Bronchial epithelial cell (primary cell): ENCODE results near the gene PROKR1. TPM values are rescaled to one million over a fixed set of nuclear protein-coding genes. Genes with fewer than 3 reads are reported as not detected.

ENCODE experiments used
- DNase-seq: peaks from one replicate; pipeline ENCODE4 v3.0.0-alpha.2; 2010; ENCODE audit warnings: low read depth
- FAIRE-seq: peaks from 2 replicates; lab custom pipeline; 2011; peaks lifted over from hg19 to GRCh38; lab: Jason Lieb, UNC
- H3K27me3 ChIP-seq: 2 replicates; pipeline ENCODE4 v1.5.1; 2011; ENCODE audit warnings: low read length; ENCODE audit not compliant: control insufficient read depth, insufficient read depth
- H3K36me3 ChIP-seq: 2 replicates; pipeline ENCODE4 v1.5.1; 2011; ENCODE audit warnings: low read length; ENCODE audit not compliant: control insufficient read depth, insufficient read depth
- H3K4me3 ChIP-seq: 2 replicates; pipeline ENCODE4 v1.5.1; 2011; ENCODE audit warnings: mild to moderate bottlenecking, low read depth, low read length, control low read depth
- total RNA-seq: library from RNA; depleted of rRNA; stranded (reverse); fragments of >200 nt; gene quantifications from 2 replicates; pipeline ENCODE4 v1.2.1, GENCODE V29; 2014
- TF ChIP-seq, protein P1 (sequence below): IDR thresholded peaks from 2 replicates; pipeline ENCODE4 v1.5.1; 2011; ENCODE audit warnings: mild to moderate bottlenecking, moderate library complexity, low read length, control low read depth, inconsistent platforms; ENCODE audit not compliant: insufficient read depth, severe bottlenecking

The PROKR1 gene
- total RNA-seq, 1 donor from 2014 or later = not detected

DNA sequence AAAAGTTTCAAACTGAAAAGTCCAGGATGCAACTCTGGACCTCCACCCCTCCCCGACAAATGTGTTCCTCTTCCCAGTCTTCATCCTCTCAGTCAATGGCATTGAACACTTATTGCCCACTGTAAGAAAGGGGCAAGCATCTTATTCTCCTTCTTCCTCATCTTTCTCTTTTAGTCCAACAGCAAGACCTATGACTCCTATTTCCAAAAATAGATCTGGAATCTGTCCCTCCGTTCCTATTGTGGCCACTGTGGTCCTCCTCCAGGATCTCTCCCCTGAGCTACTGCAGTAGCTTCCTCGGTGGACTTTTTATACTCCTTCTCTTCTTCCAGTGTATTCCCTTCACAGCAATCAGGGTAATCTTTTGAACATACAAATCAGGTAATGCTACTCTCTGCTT is 63.3 kb downstream of the PROKR1 start:
- Histone ChIP-seq H3K4me3 (no peak overlapping the region), H3K36me3 (no peaks in the 10 kb centered on the region), H3K27me3 (no peaks in the 10 kb centered on the region)
- TF ChIP-seq, protein P1, sequence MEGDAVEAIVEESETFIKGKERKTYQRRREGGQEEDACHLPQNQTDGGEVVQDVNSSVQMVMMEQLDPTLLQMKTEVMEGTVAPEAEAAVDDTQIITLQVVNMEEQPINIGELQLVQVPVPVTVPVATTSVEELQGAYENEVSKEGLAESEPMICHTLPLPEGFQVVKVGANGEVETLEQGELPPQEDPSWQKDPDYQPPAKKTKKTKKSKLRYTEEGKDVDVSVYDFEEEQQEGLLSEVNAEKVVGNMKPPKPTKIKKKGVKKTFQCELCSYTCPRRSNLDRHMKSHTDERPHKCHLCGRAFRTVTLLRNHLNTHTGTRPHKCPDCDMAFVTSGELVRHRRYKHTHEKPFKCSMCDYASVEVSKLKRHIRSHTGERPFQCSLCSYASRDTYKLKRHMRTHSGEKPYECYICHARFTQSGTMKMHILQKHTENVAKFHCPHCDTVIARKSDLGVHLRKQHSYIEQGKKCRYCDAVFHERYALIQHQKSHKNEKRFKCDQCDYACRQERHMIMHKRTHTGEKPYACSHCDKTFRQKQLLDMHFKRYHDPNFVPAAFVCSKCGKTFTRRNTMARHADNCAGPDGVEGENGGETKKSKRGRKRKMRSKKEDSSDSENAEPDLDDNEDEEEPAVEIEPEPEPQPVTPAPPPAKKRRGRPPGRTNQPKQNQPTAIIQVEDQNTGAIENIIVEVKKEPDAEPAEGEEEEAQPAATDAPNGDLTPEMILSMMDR = no peak
- DNase-seq (no peak), FAIRE-seq (no peak)

Other genes with a start within 250 kb of the PROKR1 start
- gene FBXO48, start 176.3 kb upstream of the PROKR1 start, total RNA-seq = 0.26 and 0.64 TPM in 2 replicates
- 4.2 and 6.1 TPM in 2 replicates for gene APLF, start 176.0 kb upstream of the PROKR1 start, total RNA-seq
- 0.77 and 0.79 TPM in 2 replicates for gene ARHGAP25, start 91.2 kb downstream of the PROKR1 start, total RNA-seq
- not detected in 2 replicates for gene BMP10, start 227.8 kb downstream of the PROKR1 start, total RNA-seq